GM15510 (cell line): Measurements from ENCODE around the gene PCF11.

ENCODE experiments used
- POLR2A ChIP-seq: IDR thresholded peaks from 3 replicates; pipeline ENCODE4 v1.6.1; 2011; ENCODE audit warnings: borderline replicate concordance; ENCODE audit not compliant: insufficient read length; ENCODE audit errors: extremely low read depth

Gene PCF11

DNA sequence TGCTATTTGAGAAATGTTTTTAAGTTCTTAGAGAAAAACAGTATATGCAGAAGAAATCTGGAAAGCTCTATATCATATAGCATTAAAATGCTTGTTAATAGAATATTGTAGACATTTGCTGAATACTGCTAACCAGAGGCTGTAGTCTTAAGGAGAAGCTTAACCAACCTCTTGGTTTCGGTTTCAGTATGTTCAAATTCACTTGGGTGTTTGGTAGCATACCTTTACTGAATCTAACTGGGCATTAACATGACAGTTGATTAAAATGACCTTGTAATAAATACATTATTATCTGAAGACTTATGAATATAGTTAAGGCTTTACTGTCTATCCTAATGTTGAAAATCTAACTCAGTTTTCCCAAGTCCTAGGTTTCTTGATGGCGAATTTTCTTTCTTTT is 5.4 kb downstream of the PCF11 start:
- no peak for TF ChIP-seq POLR2A

DNA sequence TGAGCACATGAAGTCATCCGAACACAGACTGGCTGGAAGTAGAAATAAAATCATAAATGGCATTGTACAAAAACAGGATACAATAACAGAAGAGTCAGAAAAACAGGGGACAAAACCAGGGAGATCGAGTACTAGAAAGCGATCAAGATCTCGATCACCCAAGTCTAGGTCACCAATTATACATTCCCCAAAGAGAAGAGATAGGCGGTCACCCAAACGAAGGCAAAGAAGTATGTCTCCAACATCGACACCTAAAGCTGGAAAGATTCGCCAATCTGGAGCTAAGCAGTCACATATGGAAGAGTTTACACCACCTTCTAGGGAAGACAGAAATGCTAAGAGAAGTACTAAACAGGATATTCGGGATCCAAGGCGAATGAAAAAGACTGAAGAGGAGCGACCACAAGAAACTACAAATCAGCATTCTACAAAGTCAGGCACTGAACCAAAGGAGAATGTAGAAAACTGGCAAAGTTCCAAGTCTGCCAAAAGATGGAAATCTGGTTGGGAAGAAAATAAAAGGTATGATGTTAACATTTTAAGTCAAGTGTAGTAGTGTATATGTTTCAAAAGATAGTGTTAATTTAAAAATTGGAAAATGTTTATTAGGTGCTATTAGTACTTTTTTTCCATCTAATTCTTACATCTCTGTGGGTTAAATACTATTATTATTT is 9.4 kb downstream of the PCF11 start:
- TF ChIP-seq POLR2A: no peak

DNA sequence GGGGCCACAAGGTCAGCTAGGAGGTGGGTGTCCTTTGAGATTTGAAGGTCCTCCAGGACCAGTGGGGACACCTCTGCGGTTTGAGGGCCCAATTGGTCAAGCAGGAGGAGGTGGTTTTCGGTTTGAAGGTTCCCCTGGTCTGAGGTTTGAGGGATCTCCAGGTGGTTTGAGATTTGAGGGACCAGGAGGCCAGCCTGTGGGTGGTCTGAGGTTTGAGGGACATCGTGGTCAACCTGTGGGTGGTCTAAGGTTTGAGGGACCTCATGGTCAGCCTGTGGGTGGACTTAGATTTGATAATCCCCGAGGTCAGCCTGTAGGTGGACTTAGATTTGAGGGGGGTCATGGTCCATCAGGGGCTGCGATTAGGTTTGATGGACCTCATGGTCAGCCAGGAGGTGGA is 11.8 kb downstream of the PCF11 start:
- TF ChIP-seq POLR2A: no peak

DNA sequence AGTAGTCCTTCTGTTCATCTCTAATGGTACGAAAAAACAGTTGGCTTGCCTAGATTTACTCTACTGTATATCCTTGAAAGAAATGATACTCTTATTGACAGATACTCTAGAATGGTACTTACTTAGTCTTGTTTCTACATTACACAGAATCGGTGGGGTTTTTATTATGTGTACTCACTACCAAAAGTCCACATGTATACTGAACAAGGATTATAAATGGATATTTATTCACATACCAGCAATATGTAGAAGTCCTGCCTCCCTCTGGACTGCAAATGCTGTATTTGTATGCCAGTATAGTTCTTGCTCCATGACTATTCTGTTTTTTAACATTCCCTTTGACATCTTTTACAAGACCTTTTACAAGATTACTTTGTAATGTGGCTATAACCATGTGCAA is 13.9 kb downstream of the PCF11 start:
- TF ChIP-seq POLR2A: no peak

DNA sequence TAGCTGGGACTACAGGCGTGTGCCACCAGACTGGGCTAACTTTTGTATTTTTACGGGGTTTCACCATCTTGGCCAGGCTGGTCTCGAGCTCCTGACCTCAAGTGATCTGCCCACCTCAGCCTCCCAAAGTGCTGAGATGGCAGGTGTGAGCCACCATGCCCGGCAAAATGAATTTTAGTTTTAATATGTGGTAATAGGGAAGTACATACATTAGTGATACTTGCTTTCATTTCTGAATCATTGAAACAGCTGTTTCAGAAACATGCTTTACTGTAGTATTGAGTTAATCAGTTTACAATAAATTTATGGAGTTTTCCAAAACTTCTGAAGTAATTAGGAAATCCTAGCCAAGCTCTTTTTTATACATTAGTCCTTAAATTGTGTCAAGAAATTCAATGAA is 15.6 kb downstream of the PCF11 start:
- TF ChIP-seq POLR2A: no peak

DNA sequence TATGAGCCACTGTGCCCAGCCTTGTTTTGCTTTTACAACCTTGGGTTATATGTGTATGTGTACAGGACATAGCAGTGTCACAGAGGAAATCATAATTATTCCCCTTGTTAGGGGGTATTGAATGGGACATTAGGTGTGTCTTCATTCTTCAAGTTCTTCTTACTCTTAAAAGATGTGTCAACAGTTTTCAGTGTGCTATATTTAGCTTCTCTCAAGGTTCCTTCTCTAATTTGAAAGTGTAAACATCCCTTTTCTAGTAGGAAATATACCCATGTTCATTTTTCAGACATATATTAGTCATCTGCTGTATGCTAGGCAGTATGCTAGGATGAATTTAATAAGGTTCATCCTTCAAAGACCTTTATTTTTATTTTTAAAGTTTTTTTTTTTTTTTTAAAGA is 17.1 kb downstream of the PCF11 start:
- no peak for TF ChIP-seq POLR2A

DNA sequence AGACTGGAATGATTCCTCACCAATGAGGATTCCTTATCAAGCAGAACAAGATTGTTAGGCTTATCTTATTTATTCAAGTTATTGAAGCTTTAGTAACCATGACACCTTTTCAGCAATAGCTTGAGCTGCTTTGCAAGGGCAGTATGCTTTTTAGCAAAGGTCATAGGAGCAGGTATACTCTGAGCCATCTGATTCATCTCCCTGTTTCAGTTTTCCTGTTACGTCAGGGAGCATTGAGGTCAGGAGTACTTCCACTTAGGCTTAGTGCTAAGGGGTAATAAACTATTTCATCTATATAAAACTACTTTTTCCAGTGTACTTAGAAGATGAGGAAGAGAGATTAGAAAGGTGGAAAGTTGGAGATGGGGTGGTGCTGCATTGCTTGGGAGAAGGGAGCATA is 18.9 kb downstream of the PCF11 start:
- TF ChIP-seq POLR2A: no peak

DNA sequence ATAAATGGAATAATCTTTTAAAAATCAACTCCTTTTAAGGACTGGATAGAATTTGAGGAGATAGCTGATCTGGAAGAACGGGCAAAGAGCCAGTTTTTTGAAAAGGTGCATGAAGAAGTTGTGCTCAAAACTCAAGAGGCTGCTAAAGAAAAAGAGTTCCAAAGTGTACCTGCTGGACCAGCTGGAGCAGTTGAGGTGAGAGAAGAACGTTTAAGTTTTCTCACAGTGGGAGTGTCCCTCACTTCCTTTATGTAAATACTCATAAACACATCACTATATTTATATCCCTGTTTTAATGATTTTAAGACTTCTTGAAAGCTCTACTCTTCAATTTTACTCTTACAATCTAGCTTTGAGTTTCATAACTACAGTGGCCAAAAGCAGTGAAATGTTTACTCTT is 24.9 kb downstream of the PCF11 start:
- no peak for TF ChIP-seq POLR2A

DNA sequence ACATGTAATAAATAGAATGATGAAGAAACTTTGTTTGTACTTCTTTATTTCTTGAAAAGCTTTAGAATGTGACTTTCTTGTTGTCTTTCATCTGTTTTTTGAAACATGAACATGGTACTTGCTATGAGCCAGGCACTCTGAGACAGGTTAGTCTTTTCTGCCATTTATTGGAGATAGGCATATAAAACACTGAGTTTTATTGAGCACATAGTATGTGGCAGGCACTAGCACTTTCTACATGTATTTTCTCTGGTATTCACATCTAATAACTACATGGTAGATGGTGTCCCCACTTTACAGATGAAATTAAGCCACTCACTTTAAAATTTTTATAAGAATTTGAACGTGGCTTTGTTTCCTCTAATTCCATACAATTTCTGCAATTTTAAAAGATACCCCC is 28.8 kb downstream of the PCF11 start:
- TF ChIP-seq POLR2A: no peak

DNA sequence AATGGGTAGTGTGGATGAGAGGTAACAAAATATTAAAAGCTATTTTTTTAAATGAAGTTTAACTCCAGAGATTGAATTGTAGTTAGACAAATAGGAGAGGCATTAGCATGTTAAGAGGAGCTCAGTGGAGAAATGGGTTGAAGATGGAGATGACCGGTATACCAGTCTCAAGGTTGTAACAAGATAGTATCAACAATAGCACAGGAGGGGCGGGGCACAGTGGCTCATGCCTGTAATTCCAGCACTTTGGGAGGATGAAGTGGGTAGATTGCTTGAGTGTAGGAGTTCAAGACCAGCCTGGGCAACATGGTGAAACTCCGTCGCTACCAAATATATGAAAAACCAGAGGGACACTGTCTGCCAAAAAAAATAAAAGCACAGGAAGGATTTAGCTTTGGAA is 30.5 kb downstream of the PCF11 start:
- TF ChIP-seq POLR2A: no peak

DNA sequence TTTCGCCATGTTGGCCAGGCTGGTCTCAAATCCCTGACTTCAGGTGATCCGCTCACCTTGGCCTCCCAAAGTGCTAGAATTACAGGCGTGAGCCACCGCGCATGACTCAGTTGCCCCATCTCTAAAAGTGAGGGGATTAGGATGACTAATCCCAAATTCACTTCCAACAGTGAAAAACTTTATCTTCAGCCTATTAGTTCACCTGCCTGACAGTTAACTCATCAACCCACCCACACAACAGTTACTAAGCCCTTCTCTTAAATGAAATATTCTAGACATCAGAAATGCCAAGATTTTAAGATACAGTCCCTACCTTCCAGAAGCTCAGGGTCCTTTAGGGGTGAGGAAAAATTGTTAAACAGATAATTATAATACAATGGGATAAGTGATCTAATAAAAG is 34.6 kb downstream of the PCF11 start:
- no peak for TF ChIP-seq POLR2A

DNA sequence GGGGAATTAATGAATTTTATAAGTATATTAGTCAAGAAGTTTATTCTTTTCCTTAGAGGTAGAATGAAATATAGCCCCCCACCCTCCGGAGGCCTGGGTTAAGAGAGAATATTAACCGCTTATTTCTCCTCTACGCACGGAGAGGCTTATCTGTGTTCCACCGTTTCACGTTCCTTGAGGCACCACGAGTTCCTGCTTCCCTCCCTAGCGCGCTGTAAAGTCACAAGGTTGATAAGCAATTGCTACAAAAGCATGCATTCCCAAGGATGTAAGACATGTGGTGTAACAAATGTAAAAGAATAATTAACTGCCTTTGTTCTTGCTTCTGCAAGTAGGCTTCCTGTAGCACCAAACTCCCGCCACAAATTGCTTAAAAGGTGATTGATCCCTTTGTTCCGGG is 35.1 kb downstream of the PCF11 start:
- no peak for TF ChIP-seq POLR2A

DNA sequence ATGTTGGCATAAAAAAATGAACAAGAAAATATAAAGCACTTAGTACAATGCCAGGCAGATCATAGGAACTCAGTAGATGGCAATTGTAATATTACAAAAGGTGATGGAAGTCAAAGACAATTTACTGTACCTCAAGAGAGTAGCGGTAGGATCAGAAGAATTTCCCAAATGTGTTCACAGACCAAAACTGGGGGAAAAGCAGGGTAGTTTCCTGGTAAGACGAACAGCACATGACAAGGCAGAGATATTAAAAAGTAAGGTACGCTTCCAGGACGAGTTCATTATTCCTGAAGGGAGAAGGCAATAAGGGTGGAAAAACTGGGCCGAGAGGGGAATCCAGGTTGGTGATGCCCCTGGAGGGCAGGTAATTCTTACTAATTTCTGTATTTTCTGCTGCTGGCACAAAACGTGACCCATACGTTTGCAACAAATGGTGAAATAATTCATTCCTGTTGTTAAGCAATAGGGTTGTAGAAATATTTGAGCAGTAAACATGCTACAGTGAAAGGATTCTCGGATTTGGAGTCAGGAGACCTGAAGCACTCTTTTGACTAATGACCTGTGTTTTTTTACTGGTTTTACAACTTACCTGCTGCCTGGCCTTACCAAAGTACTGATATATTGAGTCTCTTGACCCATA is 35.8 kb downstream of the PCF11 start:
- no peak for TF ChIP-seq POLR2A

DNA sequence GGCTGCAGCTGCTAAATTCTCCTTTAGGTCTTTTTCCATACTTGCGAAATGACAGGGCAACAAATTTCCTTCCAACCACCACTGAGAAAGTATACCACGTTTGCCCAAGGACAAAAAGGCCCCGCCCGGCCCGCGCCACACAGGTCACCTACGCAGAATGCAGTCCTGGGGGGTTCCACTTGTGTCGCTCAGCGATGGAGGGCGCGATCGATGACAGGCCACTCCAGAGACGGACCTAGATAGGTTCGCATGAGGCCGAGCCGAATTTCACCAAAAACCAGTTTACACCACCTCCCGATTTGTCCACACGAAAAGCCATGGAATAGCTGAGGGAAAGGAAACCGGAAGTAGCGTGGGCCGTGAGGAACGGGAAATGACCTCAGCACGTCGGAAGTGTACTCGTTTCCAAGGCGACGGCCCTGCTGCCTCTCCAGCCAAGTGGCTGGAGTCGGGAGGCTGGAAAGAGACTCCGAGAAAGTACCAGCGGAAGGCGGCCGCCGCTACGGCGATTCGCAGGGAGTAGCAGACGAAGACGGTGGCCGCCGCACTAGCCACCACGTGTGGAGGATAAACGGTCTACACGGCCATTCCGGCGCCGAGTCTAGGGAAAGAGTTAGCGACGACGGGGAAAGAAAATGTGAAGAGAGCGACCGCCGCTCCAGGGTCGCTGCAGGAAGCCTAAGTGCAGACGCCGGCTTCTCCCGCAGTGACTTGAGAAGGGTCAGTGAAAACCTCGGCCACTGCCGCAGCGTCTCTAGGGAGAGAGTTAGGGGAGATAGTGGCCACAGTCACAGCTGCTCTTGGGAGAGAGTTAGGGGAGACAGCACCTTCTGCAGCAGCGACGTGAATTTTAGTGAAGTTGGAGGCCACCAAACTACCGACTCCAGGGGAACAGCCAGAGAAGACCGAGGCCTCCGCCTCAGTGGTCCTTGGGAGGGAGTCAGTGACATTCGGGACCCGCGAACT is 36.7 kb downstream of the PCF11 start, which contains the start of gene ANKRD42:
TSS of gene ANKRD42 (plus strand) at position 398 of the 966 bp plus-strand sequence. CDS start 959 bp downstream, outside the sequence.
- peak; percentile 55 for TF ChIP-seq POLR2A

DNA sequence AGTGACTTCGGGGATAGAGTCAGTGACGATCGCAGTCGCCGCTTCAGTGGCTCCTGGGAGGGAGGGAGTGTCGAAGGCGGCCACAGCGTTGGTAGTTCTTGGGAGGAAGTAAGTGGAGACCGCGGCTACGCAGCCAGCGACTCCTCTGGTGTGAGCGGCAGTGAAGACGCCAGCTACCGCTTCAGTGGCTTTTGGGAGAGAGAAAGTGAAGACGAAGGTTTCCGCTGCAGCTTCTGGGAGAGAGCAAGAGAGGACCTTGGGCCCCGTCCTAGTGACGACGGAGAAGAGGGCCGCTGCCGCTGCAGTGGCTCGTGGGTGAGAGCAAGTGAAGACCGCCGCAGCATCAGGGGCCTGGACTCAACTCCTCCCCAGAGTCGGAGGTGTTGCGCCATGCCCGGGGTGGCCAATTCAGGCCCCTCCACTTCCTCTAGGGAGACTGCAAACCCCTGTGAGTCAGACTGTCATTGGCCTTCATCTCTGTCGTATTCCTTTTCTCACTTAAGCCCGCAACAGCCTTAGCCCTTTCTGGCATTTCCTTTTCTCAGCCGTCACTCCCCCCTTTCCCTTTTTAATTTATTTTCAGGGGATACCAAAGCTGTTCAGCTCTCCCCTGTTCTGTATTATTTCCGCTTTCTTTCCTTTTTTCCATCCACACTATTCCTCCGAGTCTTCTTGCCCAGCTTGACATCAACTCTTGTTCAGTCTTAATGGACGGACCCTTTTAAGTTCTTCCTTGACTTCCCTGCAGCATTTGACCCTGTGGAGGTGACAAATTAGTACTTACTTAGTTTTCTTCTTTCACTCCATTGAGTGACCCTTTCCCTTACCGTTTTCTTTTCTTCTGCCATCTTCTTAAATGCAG is 37.6 kb downstream of the PCF11 start:
- no peak for TF ChIP-seq POLR2A

DNA sequence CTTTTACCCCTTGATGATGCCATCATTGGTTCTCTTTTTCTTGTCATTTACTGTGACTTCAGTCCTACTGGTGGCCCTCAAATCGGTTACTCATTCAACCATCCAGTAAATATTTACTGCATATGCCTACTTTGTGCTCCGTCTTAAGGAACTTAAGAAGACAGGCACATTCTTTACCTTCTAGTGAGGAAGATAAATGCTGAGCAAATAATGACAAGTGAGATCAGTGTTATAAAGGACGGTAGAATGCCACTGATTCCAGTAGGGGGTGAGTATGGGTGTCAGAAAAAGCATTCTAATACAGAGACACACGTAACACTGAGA is 38.2 kb downstream of the PCF11 start:
- no peak for TF ChIP-seq POLR2A

DNA sequence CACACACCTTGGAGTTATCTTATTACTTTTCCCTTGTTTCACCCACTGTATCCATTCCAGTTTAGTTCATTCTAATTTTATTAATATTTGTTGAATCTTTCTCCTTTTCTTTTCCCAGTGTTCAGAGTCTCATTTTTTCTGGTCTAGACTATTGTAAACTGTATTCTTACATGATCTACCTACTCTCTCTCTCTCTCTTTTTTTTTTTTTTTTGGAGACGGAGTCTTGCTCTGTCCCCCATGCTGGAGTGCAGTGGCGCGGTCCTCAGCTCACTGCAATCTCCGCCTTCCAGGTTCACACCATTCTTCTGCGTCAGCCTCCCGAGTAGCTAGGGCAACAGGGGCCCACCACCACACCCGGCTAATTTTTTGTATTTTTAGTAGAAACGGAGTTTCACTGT is 38.7 kb downstream of the PCF11 start:
- TF ChIP-seq POLR2A: no peak
